NCI-H82 treated with DMSO at 0.1 percent for 48 hours (cell line): ENCODE measurements around the gene ZNF281.
"Not testable (repeated sequence)": the region's sequence is repeated elsewhere in the genome, so short reads cannot be mapped to it uniquely, and the experiment has no call there.

ENCODE experiments used
- DNase-seq: peaks from one replicate; lab custom pipeline; 2025; ENCODE audit not compliant: unreplicated experiment; lab: John Stamatoyannopoulos, UW

Gene ZNF281, protein sequence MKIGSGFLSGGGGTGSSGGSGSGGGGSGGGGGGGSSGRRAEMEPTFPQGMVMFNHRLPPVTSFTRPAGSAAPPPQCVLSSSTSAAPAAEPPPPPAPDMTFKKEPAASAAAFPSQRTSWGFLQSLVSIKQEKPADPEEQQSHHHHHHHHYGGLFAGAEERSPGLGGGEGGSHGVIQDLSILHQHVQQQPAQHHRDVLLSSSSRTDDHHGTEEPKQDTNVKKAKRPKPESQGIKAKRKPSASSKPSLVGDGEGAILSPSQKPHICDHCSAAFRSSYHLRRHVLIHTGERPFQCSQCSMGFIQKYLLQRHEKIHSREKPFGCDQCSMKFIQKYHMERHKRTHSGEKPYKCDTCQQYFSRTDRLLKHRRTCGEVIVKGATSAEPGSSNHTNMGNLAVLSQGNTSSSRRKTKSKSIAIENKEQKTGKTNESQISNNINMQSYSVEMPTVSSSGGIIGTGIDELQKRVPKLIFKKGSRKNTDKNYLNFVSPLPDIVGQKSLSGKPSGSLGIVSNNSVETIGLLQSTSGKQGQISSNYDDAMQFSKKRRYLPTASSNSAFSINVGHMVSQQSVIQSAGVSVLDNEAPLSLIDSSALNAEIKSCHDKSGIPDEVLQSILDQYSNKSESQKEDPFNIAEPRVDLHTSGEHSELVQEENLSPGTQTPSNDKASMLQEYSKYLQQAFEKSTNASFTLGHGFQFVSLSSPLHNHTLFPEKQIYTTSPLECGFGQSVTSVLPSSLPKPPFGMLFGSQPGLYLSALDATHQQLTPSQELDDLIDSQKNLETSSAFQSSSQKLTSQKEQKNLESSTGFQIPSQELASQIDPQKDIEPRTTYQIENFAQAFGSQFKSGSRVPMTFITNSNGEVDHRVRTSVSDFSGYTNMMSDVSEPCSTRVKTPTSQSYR

DNA sequence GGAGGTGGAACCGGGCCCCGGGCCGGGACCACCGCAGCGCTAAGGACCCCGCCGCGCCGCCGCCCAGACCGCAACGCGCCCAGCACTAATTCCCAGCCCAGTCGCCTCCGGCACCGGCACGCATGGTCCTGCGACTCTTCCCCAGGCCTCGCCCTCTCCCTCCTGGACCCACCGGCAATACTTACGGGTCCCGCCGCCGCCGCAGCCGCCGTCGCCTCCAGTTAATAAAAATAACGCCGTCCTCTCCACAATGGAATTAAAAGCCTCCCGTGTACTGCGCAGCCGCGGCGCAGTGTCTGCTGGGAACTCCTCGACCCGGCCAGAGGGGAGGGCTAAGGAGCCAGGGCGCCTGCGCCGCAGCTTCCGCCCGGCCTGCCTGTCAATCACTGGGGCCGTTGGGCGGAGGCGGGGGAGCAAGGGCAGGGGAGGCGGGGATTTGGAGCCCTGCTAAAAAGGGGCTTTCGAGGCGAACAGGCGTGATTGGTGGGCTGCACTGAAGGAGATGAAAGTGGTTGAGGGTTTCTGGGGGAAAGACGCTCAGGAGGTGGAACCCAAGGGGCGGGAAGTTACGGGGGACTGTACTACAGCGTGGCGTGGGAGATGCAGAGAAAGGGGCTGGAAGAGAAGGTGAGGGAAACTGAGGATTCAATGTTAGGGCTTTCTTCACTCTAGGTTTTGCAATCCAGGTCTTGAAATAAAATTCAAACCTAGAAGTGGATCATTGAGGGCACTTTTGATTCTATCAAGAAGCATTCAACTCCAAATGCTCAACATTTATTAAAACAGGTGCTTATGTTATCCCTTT lies at the start of gene ZNF281:
Gene ZNF281 (minus strand): TSS at position 276 of the 805 bp plus-strand sequence. CDS start 331 bp downstream, outside the sequence.
- DNase-seq = peak; percentile 92

DNA sequence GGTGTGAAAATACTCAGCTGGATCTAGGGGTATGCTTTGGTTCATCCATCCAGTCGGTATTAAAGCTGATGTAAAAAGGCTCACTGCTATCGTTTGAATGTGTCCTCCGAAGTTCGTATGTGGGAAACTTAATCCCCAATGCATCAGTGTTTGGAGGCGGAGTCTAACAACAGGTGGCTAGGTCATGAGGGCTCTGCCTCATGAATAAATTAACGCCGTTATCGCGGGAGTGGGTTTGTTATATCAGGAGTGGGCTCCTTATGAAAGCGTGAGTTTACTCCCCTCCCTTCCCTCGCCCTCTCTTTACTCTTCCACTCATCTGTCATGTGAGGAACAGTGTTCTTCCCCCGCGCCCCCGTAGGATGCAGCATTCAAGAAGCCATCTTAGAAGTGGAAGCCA lies 48.9 kb upstream of the ZNF281 start:
- no peak for DNase-seq

GRCh38 chr1:200457810-200458209 lies 48.0 kb upstream of the ZNF281 start:
- no peak for DNase-seq

- DNase-seq = no peak
Measured at GRCh38 chr1:200454425-200454824, 44.6 kb upstream of the ZNF281 start.

DNA sequence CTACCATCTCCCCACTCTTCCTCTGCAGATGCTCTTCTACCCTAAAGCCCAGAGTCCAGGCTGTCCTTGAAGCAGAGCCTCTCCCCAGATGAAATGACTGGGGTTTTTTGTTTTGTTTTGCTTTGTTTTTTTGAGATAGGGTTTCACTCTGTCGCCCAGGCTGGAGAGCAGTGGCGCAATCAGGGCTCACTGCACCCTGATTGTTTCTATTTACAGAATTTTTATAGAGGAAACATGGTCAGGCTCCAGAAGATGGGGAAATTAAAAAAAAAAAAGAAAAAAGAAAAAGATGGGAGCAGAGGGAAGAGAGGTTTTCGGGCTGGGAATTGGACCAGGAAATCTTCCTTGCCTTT lies 43.7 kb upstream of the ZNF281 start:
- no peak for DNase-seq

GRCh38 chr1:200452850-200453552 lies 43.2 kb upstream of the ZNF281 start:
- no peak for DNase-seq

GRCh38 chr1:200448034-200448762 lies 38.4 kb upstream of the ZNF281 start:
- DNase-seq = no peak

- no peak for DNase-seq
Measured at GRCh38 chr1:200445213-200445612, 35.4 kb upstream of the ZNF281 start.

- no peak for DNase-seq
Measured at GRCh38 chr1:200444478-200444877, 34.6 kb upstream of the ZNF281 start.

DNA sequence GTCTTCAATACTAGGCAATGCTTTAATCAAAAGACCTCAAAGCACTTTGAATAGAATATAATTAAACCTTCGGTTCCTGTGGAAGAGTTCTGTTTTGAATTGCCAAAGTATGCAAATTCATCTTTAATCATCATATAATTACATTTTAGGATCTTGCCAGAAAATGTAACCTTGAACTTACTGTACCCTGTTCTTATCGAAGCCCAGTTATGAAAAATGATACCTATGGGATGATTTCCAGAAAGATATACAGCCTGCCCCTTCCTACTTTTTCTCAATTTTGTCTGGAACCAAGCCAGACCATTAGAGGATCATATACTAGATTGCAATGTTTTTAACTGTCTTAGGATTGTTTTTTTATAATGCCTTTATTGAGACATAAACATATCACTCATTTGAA lies 34.0 kb upstream of the ZNF281 start:
- no peak for DNase-seq

DNA sequence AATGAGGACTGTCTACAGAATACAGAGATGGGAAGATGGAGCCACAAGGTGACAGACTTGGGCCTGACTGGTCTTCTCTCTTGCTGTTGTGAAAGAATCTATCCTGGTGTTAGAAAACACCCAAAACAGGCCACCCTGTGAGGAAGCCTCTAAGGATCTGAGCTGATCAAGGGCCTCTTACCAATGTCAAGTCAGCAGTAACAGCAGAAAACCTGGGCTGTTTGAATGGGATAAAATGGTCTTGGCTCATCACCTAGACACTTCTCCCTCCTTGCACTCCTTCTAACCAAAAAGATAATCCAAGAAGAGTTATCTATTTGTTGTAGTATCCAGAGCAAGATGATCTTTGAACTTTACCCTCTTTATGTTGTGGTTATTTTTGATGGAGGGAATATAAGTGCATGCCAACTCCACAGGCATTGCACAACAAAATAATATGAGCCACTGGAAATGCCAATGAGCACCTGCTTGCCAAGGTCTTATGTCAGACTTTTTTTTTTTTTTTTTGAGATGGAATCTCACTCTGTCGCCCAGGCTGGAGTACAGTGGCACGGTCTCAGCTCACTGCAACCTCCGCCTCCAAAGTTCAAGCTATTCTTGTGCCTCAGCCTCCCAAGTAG lies 32.8 kb upstream of the ZNF281 start:
- DNase-seq = no peak

GRCh38 chr1:200442023-200442422 lies 32.2 kb upstream of the ZNF281 start:
- no peak for DNase-seq

DNA sequence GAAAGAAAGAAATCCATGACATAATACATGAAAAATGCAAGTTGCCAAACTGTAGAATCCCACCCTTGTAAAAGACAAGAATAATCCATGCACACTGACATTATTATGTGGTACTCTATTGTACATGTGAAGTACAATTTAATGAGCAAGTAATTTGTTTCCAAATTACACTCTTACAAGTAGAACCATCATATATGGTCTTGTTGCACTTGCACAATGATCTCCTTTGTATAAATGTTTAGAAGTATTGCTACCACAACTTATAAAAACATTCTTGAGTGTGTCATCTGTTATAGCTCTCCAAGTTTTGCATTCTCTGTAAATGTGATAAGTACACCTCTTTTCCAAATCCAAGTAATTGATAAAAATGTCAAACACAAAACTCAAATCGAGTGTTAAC lies 29.1 kb upstream of the ZNF281 start:
- DNase-seq = no peak

- DNase-seq = not testable (repeated sequence)
Measured at GRCh38 chr1:200438413-200438812, 28.6 kb upstream of the ZNF281 start.

GRCh38 chr1:200437556-200438203 lies 27.8 kb upstream of the ZNF281 start:
- DNase-seq = no peak

DNA sequence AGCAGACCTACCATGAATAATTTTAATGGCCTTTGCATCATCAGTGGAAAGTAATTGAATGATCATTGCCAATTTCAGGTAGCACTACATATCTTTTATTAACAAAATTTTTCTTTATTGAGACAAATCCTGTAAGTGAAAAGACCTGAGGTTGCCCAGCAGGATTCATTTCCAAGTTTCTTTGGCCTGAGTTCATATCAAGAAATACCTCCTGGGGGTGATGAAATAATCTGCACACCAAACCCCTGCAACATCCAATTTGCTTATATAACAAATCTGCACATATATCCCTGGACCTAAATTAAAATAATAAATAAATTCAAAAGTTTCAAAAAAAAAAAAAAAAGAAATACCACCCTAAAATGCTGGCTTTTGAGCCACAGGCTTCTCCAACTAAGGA lies 27.3 kb upstream of the ZNF281 start:
- DNase-seq = no peak

- no peak for DNase-seq
Measured at GRCh38 chr1:200436436-200436835, 26.6 kb upstream of the ZNF281 start.

- DNase-seq = no peak
Measured at GRCh38 chr1:200435200-200435780, 25.5 kb upstream of the ZNF281 start.

DNA sequence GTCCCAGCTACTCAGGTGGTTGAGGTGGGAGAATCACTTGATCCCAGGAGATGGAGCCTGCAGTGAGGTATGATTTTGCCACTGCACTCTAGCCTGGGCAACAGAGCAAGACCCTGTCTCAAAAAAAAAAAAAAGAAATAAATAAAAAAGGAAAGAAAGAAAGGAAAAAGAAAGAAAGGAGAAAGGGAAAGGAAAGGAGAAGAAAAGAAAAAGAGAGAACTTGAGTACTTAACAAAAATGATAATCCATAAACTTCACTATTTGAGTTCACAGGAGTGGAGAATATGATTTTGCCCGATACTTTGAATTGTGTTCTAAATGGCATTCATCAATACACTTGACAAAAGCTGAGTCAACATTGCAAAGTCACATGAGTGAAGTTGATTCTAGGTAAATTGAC lies 23.8 kb upstream of the ZNF281 start:
- no peak for DNase-seq
